Skeletal muscle satellite cell (primary cell): ENCODE data around the gene EIF4G3. TPM values are rescaled to one million over a fixed set of nuclear protein-coding genes. Genes with fewer than 3 reads are reported as not detected.

Source experiments
- H3K27me3 ChIP-seq: 2 replicates; pipeline ENCODE4 v1.7.0; 2013; ENCODE audit warnings: low read length; ENCODE audit not compliant: control insufficient read depth, insufficient read depth
- H3K36me3 ChIP-seq: 2 replicates; pipeline ENCODE4 v1.7.0; 2013; ENCODE audit warnings: mild to moderate bottlenecking, control low read depth, low read length; ENCODE audit not compliant: insufficient read depth
- H3K4me1 ChIP-seq: 2 replicates; pipeline ENCODE4 v1.7.0; 2013; ENCODE audit warnings: low read length; ENCODE audit not compliant: control insufficient read depth, insufficient read depth
- H3K4me2 ChIP-seq: 2 replicates; pipeline ENCODE4 v1.7.0; 2013; ENCODE audit warnings: mild to moderate bottlenecking, low read length
- H3K4me3 ChIP-seq: 2 replicates; pipeline ENCODE4 v1.7.0; 2013; ENCODE audit warnings: low read length
- H3K9ac ChIP-seq: 2 replicates; pipeline ENCODE4 v1.7.0; 2013; ENCODE audit warnings: mild to moderate bottlenecking, low read depth, low read length, moderate library complexity
- H3K9me3 ChIP-seq: replicated peaks from 2 replicates; pipeline ENCODE4 v1.7.0; 2013; ENCODE audit warnings: mild to moderate bottlenecking, control low read depth, low read length
- small RNA-seq: library from RNA; depleted of rRNA; stranded (forward); fragments of <200 nt; gene quantifications from one replicate; pipeline ENCODE3, GENCODE V24; 2012

Gene EIF4G3

GRCh38 chr1:20786253-20787028 lies 390.3 kb downstream of the EIF4G3 start:
- Histone ChIP-seq H3K9ac (peak overlapping the region; percentile 97), H3K27me3 (no peaks in the 10 kb centered on the region), H3K36me3 (no peaks in the 10 kb centered on the region), H3K4me3 (peak overlapping the region; percentile 91), H3K4me2 (peak overlapping the region; percentile 88), H3K9me3 (no peaks in the 10 kb centered on the region), H3K4me1 (peaks cover 17% of the 10 kb centered on the region)

GRCh38 chr1:20785907-20786252 lies 390.8 kb downstream of the EIF4G3 start:
- Histone ChIP-seq H3K4me2 (peak overlapping the region; percentile 88), H3K4me1 (peaks cover 17% of the 10 kb centered on the region), H3K27me3 (no peaks in the 10 kb centered on the region), H3K4me3 (peak overlapping the region; percentile 91), H3K9ac (peak overlapping the region; percentile 97), H3K9me3 (no peaks in the 10 kb centered on the region), H3K36me3 (peaks cover 2% of the 10 kb centered on the region)

DNA sequence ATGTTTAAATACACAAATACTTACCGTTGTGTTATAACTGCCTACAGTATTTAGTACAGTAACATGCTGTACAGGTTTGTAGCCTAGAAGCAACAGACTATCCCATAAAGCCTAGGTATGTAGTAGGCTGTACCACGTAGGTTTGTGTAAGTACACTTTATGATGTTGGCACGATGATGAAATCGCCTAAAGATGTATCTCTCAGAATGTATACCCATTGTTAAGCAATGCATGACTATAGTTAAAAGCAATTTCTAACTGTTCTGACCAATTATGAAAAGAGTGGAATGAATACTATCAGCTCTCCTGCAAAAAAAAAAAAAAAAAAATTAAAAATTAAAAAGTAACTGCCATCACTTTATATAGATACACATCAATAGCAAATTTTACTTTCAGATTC lies 401.0 kb downstream of the EIF4G3 start:
- no peak overlapping the region for H3K4me2 ChIP-seq
- no peak overlapping the region for H3K9ac ChIP-seq
- H3K36me3 ChIP-seq: peaks cover 78% of the 10 kb centered on the region
- H3K9me3 ChIP-seq: no peaks in the 10 kb centered on the region
- peaks cover 5% of the 10 kb centered on the region for H3K4me1 ChIP-seq
- no peak overlapping the region for H3K4me3 ChIP-seq
- no peaks in the 10 kb centered on the region for H3K27me3 ChIP-seq

DNA sequence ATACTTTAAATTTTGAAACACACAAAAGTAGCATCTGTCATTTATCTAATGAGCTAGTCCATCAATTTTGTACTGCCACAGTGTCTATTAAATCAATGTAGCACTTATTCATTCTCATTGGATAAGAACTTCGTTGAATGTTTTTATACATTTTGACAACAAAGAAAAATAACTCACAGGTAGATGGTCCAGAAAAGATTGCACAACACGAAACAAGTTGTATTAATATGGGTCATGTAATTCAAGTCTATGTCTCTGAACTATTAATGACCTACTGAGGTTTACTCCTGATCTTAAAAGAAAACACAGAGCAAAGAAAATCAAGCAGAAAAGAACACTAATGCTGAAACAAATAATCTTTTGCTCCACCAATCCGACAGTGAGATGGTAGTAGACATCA lies 404.9 kb downstream of the EIF4G3 start:
- Histone ChIP-seq H3K27me3 (no peaks in the 10 kb centered on the region), H3K4me2 (no peak overlapping the region), H3K4me1 (peaks cover 5% of the 10 kb centered on the region), H3K4me3 (no peak overlapping the region), H3K9me3 (no peaks in the 10 kb centered on the region), H3K9ac (no peak overlapping the region), H3K36me3 (peaks cover 93% of the 10 kb centered on the region)

DNA sequence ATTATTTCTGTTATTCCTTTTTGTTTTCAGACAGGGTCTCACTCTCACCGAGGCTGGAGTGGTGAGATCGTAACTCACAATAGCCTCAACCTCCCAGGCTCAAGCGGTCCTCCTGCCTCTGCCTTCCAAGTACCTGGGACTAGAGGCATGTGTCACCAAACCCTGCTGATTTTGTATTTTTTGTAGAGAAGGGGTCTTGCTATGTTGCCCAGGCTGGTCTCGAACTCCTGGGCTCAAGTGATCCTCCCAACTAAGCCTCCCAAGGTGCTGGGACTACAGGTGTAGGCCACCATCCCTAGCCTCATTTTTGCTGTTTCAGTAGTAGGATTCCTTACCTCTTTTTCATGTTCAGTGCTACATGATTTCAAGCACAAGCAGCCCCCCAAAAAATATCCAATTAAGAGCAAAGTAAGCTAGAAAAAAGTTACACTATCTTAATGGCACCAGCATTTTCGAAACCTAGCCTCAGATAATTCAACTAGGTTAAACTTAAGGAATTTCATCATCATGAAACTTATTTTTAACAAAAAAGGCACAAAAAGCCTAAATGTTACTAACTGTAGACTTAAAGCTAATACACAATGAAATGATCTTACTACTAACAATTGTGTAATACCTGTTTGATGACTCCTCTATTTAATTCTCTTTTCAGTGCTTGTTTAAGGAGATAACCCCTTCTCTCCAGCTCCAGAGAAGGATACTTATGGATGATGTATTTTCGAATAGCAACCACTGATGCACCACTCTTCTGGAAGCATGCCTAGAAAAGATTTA lies 406.2 kb downstream of the EIF4G3 start:
- Histone ChIP-seq H3K9me3 (no peaks in the 10 kb centered on the region), H3K4me2 (no peak overlapping the region), H3K4me1 (no peaks in the 10 kb centered on the region), H3K36me3 (peaks cover 94% of the 10 kb centered on the region), H3K4me3 (no peak overlapping the region), H3K9ac (no peak overlapping the region), H3K27me3 (no peaks in the 10 kb centered on the region)

DNA sequence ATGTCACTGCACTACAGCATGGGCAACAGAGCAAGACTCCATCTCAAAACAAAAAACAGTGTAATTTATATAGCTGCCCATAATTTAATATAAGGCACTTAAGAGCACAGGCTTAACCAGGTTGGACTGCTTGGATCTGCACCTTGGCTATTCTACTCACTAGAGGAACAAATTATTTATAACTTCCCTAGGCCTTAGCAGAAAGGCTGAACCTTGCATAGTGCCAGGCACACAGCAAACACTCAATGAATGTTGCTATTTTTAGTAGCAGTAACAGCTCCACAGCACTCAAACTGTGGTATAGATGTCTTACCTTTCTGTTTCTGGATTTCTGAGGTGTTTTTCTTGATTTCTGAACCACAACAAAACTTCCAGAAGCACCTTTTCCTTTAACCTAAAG lies 409.4 kb downstream of the EIF4G3 start:
- H3K4me3 ChIP-seq: no peak overlapping the region
- H3K4me1 ChIP-seq: no peaks in the 10 kb centered on the region
- H3K9me3 ChIP-seq: no peaks in the 10 kb centered on the region
- peaks cover 94% of the 10 kb centered on the region for H3K36me3 ChIP-seq
- H3K27me3 ChIP-seq: no peaks in the 10 kb centered on the region
- no peak overlapping the region for H3K4me2 ChIP-seq
- H3K9ac ChIP-seq: no peak overlapping the region

DNA sequence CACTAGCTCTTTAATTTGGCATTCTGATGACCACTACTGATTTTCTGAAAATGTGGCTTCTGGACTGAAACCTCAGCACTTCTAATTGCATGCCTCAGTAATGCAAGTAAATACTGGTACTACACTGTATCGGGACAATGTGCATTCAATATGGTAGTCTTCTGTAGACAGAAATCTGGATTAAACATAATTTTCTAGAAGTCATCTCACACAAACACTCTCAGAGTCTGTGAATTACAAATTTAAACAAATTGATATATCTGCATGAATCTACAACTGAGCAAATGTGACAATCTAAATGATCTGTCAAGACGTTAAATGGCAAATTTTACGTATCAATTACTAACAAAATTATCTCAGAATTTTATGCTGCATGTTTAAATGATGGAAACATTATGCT lies 413.3 kb downstream of the EIF4G3 start:
- Histone ChIP-seq H3K4me2 (no peak overlapping the region), H3K9ac (no peak overlapping the region), H3K27me3 (no peaks in the 10 kb centered on the region), H3K4me1 (no peaks in the 10 kb centered on the region), H3K36me3 (peaks cover 86% of the 10 kb centered on the region), H3K4me3 (no peak overlapping the region), H3K9me3 (no peaks in the 10 kb centered on the region)

- H3K36me3 ChIP-seq: peaks cover 85% of the 10 kb centered on the region
- H3K9me3 ChIP-seq: no peaks in the 10 kb centered on the region
- H3K4me1 ChIP-seq: no peaks in the 10 kb centered on the region
- H3K4me3 ChIP-seq: no peak overlapping the region
- no peak overlapping the region for H3K9ac ChIP-seq
- H3K4me2 ChIP-seq: no peak overlapping the region
- H3K27me3 ChIP-seq: no peaks in the 10 kb centered on the region
Measured at GRCh38 chr1:20760322-20760721, 416.4 kb downstream of the EIF4G3 start.

Small RNA genes lying within 50 kb of the gene (small RNA-seq; reads per million reads assigned to genes)
- gene AL627311.1 (not detected), gene MIR1256 (0.21 reads per million), gene RNU7-200P (not detected)
